Hypothalamus (tissue), 51 donors: ENCODE data around the gene FRMD6.
"Not testable (repeated sequence)": the region's sequence is repeated elsewhere in the genome, so short reads cannot be mapped to it uniquely, and the experiment has no call there.

ENCODE experiments used
- DNase-seq, 51 donors: peaks; one replicate each; lab custom pipeline; 2025; lab: John Stamatoyannopoulos, UW

FRMD6 gene

GRCh38 chr14:51627313-51627712, 24.4 kb upstream of the FRMD6 start:
- DNase-seq, result no peak

GRCh38 chr14:51628238-51628637, 23.5 kb upstream of the FRMD6 start:
- DNase-seq, result no peak

GRCh38 chr14:51630987-51631386, 20.7 kb upstream of the FRMD6 start:
- DNase-seq, result no peak

GRCh38 chr14:51633298-51633697, 18.4 kb upstream of the FRMD6 start:
- DNase-seq, result not testable (repeated sequence)

- DNase-seq, result no peak
Measured at GRCh38 chr14:51636109-51636508, 15.6 kb upstream of the FRMD6 start.

- no peak for DNase-seq
Measured at GRCh38 chr14:51638071-51638944, 13.4 kb upstream of the FRMD6 start.

GRCh38 chr14:51639668-51640316, 11.9 kb upstream of the FRMD6 start:
- no peak for DNase-seq

- no peak for DNase-seq
Measured at GRCh38 chr14:51643140-51643539, 8.6 kb upstream of the FRMD6 start.

- DNase-seq, result no peak
Measured at GRCh38 chr14:51644217-51644933, 7.3 kb upstream of the FRMD6 start.

- no peak for DNase-seq
Measured at GRCh38 chr14:51648296-51648695, 3.4 kb upstream of the FRMD6 start.

GRCh38 chr14:51650716-51651387, 858 bp upstream of the FRMD6 start:
- DNase-seq, result peak in 9 of 51 donors; percentile 2 to 34 (median 20)

- DNase-seq, result peak in 41 of 51 donors; percentile 11 to 80 (median 54)
Measured at GRCh38 chr14:51652168-51653078, 713 bp downstream of the FRMD6 start.

GRCh38 chr14:51653079-51653774, 1.5 kb downstream of the FRMD6 start:
- DNase-seq, result peak in 3 of 51 donors; percentile 22 to 61 (median 55)

GRCh38 chr14:51653775-51654532, 2.2 kb downstream of the FRMD6 start:
- peak in 1 of 51 donors; percentile 35 for DNase-seq

GRCh38 chr14:51654533-51654845, 2.8 kb downstream of the FRMD6 start:
- no peak for DNase-seq

GRCh38 chr14:51657762-51658161, 6.1 kb downstream of the FRMD6 start:
- no peak for DNase-seq

GRCh38 chr14:51658441-51659173, 6.9 kb downstream of the FRMD6 start:
- DNase-seq, result no peak

- DNase-seq, result no peak
Measured at GRCh38 chr14:51660741-51661140, 9.0 kb downstream of the FRMD6 start.
